ENCODE data around the gene IFNA1.

Gene IFNA1

DNA sequence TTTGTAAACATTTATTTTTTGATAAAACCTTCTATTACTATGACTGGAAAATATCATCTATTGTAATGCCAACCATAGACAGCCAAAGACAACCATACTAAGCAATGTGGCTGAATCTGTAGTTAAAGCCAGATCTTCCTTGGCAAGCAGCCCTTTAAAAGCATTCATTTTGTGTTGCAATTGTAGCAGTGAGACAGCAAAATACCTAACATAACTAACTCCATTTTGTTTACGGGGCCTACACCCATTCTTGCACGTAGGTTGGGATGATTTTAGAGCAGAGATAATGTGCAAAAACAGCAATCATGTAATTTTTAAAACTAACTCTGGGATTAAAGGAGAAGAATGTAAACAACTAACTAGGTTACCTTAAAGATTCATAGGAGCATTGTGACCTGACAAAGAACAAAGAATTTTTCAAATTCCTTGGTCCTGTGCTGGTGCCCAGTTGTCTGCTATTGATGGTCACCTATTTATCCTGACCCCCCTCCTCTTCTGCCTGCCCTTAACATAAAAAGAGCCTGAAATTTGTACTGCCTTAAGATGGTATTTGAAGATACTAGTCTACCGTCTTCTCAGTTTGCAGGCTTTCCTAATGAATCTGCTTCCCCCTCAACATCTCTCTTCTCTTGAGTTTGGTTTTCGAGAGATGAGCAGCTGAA, 10.6 kb downstream of the IFNA1 start:
- DNase-seq: no peak

DNA sequence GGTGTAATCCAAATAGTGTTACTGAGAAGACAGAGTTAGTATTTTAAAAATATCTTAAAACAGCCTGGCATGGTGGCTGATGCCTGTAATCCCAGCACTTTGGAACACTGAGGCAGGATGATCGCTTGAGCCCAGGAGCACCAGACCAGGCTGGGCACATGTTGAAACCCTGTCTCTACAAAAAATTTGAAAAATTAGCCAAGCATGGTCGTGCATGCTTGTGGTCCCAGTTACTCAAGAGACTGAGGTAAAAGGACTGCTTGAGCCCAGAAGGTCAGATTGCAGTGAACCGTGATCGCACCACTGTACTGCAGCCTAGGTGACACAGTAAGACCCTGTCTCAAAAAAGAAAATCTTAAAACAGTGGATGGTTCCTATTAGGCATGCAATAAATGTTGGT, 12.4 kb downstream of the IFNA1 start:
- no peak for DNase-seq

DNA sequence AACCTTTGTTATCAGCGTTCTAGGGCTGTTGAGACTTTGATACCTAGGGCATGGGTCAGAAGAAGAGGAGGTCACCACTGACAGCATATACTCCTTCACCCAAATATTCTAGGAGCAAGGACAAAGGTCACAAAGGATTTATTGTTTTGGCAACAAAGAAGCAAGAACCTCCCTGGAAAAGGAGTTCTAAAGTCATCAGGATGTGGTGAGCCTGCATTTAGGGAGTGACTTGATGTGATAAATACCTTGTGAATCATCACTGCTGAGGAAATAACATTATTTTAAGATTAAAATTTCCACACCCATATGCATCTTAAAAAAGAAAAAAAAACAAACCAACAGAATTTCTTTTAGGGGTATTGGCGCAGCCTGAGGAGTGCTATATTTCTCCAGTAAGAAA, 13.9 kb downstream of the IFNA1 start:
- no peak for DNase-seq

DNA sequence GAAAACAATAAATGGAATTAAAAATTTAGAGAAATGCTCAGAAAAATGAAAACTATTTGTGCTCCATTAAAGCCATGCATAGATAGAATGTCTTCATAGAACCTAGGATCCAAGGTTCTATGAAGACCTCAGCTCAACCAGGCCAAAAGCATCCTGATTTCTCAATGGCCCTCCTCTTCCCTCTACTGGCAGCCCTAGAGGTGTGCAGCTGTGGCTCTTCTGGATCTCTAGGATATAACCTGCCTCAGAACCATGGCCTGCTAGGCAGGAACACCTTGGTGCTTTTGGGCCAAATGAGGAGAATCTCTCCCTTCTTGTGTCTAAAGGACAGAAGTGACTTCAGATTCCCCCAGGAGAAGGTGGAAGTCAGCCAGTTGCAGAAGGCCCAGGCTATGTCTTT, 15.1 kb downstream of the IFNA1 start:
- no peak for DNase-seq

DNA sequence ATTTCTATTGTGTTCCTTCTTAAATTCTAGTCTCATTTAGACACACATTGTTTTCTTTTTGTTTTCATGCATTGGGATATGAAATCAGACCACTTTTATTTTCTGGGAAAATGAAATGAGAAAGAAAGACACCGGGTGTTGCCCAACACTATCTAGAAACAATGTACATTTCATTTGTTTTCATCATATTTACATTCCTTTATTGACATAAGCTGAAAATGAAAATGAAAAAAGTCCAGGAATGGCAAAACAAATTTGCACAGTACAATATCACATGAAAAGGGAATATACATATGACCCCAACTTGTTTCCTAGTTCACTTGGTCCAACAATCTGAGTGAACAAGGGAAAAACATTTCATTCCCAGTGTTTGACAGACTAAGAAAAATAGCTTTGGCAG, 21.1 kb downstream of the IFNA1 start:
- DNase-seq: no peak

DNA sequence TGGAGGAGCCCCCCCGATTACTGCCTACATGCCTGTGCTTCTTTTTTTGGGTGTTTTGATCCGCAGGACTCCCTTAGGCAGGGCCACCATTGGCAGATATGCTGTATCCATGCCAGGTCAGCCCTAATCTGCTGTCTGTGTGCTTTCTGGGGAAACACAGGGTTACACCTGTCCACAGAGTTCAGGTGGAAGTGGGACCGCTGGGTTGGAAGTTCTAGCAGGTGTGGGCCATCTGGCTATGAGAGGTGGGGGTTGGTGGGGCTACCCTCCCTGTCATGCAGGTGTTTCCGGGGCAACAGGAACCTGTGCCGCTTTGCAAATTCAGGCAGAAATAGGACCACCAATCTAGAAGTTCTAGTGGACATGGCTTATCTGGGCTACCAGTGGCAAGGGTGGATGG, 24.9 kb downstream of the IFNA1 start:
- no peak for DNase-seq

DNA sequence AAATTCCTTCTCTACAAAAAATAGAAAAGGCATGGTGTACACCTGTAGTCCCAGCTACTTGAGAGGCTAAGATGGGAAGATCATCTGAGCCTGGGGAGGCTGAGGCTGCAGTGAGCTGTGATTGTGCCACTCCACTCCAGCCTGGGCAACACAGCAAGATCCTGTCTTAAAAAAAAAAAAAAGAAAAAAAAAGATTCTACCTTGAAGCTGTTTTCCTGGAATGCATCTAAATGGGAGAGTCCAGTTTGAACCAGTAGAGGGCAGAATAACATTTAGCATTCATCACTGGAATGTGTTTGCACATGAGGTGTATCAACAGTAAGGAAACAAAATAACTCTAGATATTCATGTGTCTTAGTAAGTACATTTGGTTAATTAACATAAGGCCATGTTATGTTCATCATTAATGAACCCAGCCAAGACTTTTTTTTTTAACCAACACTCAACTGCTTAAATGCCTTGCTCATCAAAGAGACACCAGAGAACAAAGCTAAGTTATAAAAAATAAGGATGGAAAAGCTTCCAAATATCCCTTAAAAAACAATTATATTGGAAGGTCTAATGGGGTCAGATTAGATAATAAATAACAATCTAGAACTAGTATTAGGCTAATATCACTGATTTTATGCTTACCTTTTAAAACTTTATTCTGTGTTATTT, 25.8 kb downstream of the IFNA1 start:
- DNase-seq: no peak

DNA sequence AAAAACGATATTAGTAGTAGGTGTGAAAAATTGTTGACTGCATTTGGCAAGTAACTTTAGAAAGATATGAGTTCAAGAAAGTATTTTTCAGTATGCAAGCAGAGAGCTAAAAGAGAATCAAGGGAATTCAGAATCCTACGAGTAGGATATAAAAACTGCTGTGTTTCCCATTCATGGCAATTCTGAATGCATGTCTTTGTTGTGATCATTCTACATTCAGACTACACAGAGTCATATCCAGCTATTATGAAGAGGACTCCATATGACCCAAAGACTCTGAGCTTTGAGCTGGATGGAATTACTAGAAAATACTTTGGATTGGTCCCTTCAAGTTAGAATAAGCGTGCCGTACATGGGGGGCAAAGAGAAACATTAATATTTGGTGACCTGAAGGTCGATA, 29.9 kb downstream of the IFNA1 start:
- no peak for DNase-seq

DNA sequence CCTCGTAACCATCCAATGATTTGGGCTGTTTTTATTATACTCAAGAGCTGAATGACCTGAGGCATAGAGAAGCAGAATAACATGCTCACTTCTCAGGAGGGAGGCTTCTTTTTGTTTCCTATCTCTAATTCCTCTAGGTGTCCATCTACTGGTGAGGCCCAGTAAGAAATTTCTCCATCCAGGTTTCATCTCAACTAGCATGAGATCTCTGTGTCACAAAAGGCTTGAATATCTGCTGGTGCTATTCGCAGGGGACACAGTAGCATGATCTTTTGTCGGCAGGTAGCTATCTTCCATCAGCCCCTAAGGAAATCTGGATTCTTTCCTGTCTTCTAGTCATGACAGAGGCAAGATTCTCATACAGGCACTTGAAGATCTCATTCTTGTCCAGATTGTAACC, 33.0 kb downstream of the IFNA1 start:
- no peak for DNase-seq

DNA sequence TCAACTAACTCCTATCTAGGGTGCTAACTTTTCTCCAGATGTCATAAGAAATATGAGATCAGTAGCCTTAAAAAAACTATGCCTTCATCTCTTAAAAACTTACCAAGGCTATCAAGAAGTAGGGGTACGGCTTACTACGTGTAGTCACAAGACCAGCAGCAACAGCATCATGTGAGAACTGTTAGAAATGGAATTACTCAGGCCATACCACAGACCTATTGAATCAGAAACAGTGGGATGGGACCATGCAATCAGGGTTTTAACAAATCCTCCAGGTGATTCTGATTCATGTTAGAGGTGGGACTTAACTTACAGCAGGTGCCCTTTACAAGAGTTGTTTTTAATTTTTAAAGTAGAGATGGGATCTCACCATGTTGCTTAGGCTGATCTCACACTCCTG, 37.2 kb downstream of the IFNA1 start:
- DNase-seq: no peak

DNA sequence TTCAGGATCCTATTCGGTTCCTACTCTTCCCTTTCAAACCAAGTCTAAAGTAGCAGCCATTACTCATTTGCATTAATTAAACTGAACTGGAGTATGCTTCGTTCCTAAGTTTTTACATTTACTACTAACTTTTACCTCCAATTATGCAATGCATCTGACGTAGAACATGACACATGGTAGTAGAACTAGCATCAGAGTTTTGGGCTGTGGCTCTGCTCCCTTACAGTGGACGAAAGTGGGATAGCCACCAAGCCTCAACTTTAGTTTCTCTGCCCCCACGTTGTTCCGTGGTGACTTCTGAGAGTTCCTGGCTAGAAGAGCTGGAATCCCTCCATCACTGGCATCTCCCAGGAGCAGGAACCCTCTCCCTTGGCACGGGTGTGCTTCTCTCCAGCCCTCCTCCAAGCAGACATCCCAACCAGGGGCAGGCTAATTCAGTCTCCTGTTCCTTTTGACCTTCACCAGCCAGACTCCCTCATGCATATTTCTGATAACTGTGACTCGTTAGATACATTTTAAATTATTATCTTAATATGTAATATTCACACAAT, 39.0 kb downstream of the IFNA1 start:
- DNase-seq: no peak

DNA sequence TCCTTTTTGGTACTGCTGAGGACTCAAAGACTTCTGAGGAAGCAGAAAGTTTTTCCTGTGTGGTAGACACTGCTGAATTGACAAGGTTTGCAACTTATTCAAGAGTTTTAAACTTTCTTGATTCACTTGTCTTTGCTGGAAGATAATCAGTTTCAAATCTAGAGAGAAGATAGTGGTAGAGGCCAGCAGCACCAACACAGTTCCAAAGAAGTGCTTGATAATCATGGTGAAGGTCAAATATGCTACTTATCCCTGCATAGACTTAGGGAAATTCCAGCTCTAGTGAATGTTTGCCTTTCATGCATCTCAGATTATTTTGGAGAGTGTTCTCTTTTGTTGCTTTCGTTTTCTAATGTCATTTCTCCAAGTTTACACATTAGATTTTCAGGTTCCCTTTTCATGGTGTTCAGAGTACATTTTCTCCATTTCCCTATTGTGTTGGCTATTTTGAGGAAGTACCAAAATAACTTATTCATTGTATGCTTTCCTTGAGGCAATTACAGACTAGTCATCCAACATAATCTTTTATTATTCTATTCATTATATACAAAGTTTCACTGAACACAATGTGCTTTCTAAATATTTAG, 41.3 kb downstream of the IFNA1 start:
- DNase-seq: no peak

DNA sequence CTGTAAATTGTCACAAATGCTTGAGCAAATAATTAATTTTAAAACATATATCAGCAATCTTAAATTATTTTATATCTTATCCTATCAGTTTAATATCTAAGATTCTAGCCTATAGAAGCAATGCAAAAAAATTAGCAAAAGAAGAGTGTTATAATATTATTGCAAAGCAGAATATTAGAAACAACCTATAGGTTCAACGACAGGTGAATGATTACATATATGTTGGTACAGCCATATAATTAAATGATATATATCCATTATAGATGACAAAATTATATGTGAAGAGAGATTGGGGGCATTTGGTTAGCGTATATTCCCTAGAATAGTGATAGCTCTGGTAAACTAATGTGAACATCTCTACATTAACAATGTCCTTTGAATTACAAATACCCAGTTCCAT, 42.0 kb downstream of the IFNA1 start, which contains the start of gene IFNE:
IFNE (minus strand) TSS at position 101 of the 400 bp plus-strand sequence. CDS start 619 bp downstream, outside the sequence.
- DNase-seq: no peak

All from stimulated activated naive CD4-positive, alpha-beta T cell treated with Interleukin-2 at 50 U/mL for 16 hours (primary cell).